ENCODE measurements around the gene KBTBD12. TPM values are rescaled to one million over a fixed set of nuclear protein-coding genes. Genes with fewer than 3 reads are reported as not detected.

KBTBD12 gene
- total RNA-seq, 1 donor from 2014 or later, result not detected

- Mint-ChIP-seq H3K27ac (ENCODE audit: unreplicated experiment) (no peak overlapping the region), H3K4me3 (ENCODE audit: unreplicated experiment) (no peak overlapping the region), H3K36me3 (ENCODE audit: unreplicated experiment) (no peaks in the 10 kb centered on the region), H3K9me3 (ENCODE audit: unreplicated experiment) (no peaks in the 10 kb centered on the region), H3K4me1 (ENCODE audit: unreplicated experiment) (peaks cover 14% of the 10 kb centered on the region), H3K27me3 (ENCODE audit: unreplicated experiment) (no peaks in the 10 kb centered on the region)
- DNase-seq (ENCODE audit: extremely low spot score, unreplicated experiment), result no peak
- TF ChIP-seq CTCF (IDR thresholded peaks at IDR 0.05), result no peak
Measured at GRCh38 chr3:127959041-127959440, 44.0 kb downstream of the KBTBD12 start.

- Mint-ChIP-seq H3K36me3 (ENCODE audit: unreplicated experiment) (no peaks in the 10 kb centered on the region), H3K27me3 (ENCODE audit: unreplicated experiment) (no peaks in the 10 kb centered on the region), H3K4me1 (ENCODE audit: unreplicated experiment) (peaks cover 8% of the 10 kb centered on the region), H3K4me3 (ENCODE audit: unreplicated experiment) (no peak overlapping the region), H3K9me3 (ENCODE audit: unreplicated experiment) (no peaks in the 10 kb centered on the region), H3K27ac (ENCODE audit: unreplicated experiment) (no peak overlapping the region)
- peak; percentile 74 for TF ChIP-seq CTCF (IDR thresholded peaks at IDR 0.05)
- no peak for DNase-seq (ENCODE audit: extremely low spot score, unreplicated experiment)
Measured at GRCh38 chr3:127959873-127960272, 44.8 kb downstream of the KBTBD12 start.

- no peaks in the 10 kb centered on the region for H3K36me3 Mint-ChIP-seq (ENCODE audit: unreplicated experiment)
- H3K27me3 Mint-ChIP-seq (ENCODE audit: unreplicated experiment), result peaks cover under 1% of the 10 kb centered on the region
- H3K4me1 Mint-ChIP-seq (ENCODE audit: unreplicated experiment), result peaks cover 8% of the 10 kb centered on the region
- no peak overlapping the region for H3K27ac Mint-ChIP-seq (ENCODE audit: unreplicated experiment)
- TF ChIP-seq CTCF (IDR thresholded peaks at IDR 0.05), result no peak
- no peak for DNase-seq (ENCODE audit: extremely low spot score, unreplicated experiment)
- H3K9me3 Mint-ChIP-seq (ENCODE audit: unreplicated experiment), result peaks cover under 1% of the 10 kb centered on the region
- no peak overlapping the region for H3K4me3 Mint-ChIP-seq (ENCODE audit: unreplicated experiment)
Measured at GRCh38 chr3:127960421-127960965, 45.5 kb downstream of the KBTBD12 start.

- H3K4me1 Mint-ChIP-seq (ENCODE audit: unreplicated experiment), result peaks cover 8% of the 10 kb centered on the region
- DNase-seq (ENCODE audit: extremely low spot score, unreplicated experiment), result no peak
- H3K9me3 Mint-ChIP-seq (ENCODE audit: unreplicated experiment), result peaks cover 6% of the 10 kb centered on the region
- TF ChIP-seq CTCF (IDR thresholded peaks at IDR 0.05), result no peak
- H3K27me3 Mint-ChIP-seq (ENCODE audit: unreplicated experiment), result peaks cover 4% of the 10 kb centered on the region
- no peak overlapping the region for H3K27ac Mint-ChIP-seq (ENCODE audit: unreplicated experiment)
- peaks cover 1% of the 10 kb centered on the region for H3K36me3 Mint-ChIP-seq (ENCODE audit: unreplicated experiment)
- H3K4me3 Mint-ChIP-seq (ENCODE audit: unreplicated experiment), result no peak overlapping the region
Measured at GRCh38 chr3:127961124-127961523, 46.1 kb downstream of the KBTBD12 start.

- Mint-ChIP-seq H3K27me3 (ENCODE audit: unreplicated experiment) (peaks cover 4% of the 10 kb centered on the region), H3K27ac (ENCODE audit: unreplicated experiment) (no peak overlapping the region), H3K36me3 (ENCODE audit: unreplicated experiment) (peaks cover 6% of the 10 kb centered on the region), H3K4me1 (ENCODE audit: unreplicated experiment) (peaks cover 8% of the 10 kb centered on the region), H3K9me3 (ENCODE audit: unreplicated experiment) (peaks cover 10% of the 10 kb centered on the region), H3K4me3 (ENCODE audit: unreplicated experiment) (no peak overlapping the region)
- TF ChIP-seq CTCF (IDR thresholded peaks at IDR 0.05), result no peak
- no peak for DNase-seq (ENCODE audit: extremely low spot score, unreplicated experiment)
Measured at GRCh38 chr3:127961963-127962362, 46.9 kb downstream of the KBTBD12 start.
